ACC112 (cell line): ENCODE measurements around the gene PIK3C2G.

Experiments
- H2AFZ ChIP-seq: fragments of 200-600 bp; sonication (generic); one replicate; pipeline ENCODE4 v1.6.0; 2017; ENCODE audit warnings: antibody characterized with exemption, low read length; ENCODE audit not compliant: unreplicated experiment
- H3K27ac ChIP-seq: fragments of 200-600 bp; sonication (generic); 2 replicates; pipeline ENCODE4 v1.5.1; 2014; ENCODE audit warnings: low read depth, mild to moderate bottlenecking, antibody characterized with exemption, low read length, moderate library complexity
- H3K27me3 ChIP-seq: fragments of 200-600 bp; sonication (generic); 2 replicates; pipeline ENCODE4 v1.6.1; 2014; ENCODE audit warnings: mild to moderate bottlenecking, antibody characterized with exemption, low read length, moderate library complexity, mixed read lengths; ENCODE audit not compliant: insufficient read depth
- H3K36me3 ChIP-seq: fragments of 200-600 bp; sonication (generic); 2 replicates; pipeline ENCODE4 v1.6.1; 2016; ENCODE audit warnings: mild to moderate bottlenecking, antibody characterized with exemption, low read length, moderate library complexity, mixed read lengths; ENCODE audit not compliant: insufficient read depth
- H3K4me1 ChIP-seq: fragments of 200-600 bp; sonication (generic); one replicate; pipeline ENCODE4 v1.6.1; 2016; ENCODE audit warnings: low read length, mixed read lengths; ENCODE audit not compliant: insufficient read depth, unreplicated experiment, control insufficient read depth
- H3K4me3 ChIP-seq: fragments of 200-600 bp; sonication (generic); 2 replicates; pipeline ENCODE4 v1.5.1; 2014; ENCODE audit warnings: mild to moderate bottlenecking, low read depth, low read length
- H3K79me2 ChIP-seq: fragments of 200-600 bp; sonication (generic); one replicate; pipeline ENCODE4 v1.6.0; 2016; ENCODE audit warnings: low read length; ENCODE audit not compliant: control insufficient read depth, unreplicated experiment, insufficient read depth

The PIK3C2G gene

DNA sequence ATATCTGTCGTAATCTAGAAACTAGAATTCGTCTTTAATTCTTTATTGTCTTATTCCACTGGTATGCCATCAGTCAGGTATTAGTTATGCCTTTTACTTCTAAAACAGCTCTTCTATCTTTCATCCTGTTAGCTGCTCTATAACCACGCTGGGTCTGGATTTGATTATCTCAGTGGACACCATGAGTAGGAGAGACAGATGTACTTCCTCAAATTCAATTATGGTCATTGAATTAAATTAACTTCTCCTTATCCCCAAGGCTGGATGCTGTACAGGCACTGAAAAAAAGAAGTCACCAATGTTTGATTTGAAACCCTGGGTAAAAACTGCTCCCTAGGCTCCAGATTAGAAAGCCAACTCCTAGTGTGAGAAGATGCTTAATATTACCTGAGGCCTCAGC, 107.3 kb downstream of the PIK3C2G start:
- no peaks in the 10 kb centered on the region for H3K27me3 ChIP-seq
- no peaks in the 10 kb centered on the region for H3K79me2 ChIP-seq
- no peaks in the 10 kb centered on the region for H3K4me1 ChIP-seq
- H3K4me3 ChIP-seq, result no peak overlapping the region
- no peaks in the 10 kb centered on the region for H3K36me3 ChIP-seq
- no peak overlapping the region for H2AFZ ChIP-seq
- H3K27ac ChIP-seq, result no peak overlapping the region

DNA sequence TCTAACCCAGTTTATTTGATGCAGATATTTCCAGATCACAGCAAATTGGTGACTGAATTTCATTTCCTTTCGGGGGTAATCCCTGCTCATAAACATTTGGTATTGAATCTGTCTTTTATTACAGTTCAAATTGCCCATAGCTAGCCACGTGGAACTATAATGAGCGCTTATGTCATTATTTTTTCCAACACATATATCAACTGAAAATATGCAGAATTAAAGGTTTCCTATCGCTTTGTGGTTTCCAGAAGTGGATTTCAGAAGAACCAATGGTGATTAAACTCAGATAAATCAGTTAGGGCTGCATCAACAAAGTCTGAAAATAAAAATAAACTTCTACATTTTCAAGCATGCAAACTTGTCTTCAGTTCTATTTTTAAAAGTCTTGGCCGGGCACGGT, 111.9 kb downstream of the PIK3C2G start:
- no peaks in the 10 kb centered on the region for H3K27me3 ChIP-seq
- H3K4me3 ChIP-seq, result no peak overlapping the region
- no peaks in the 10 kb centered on the region for H3K4me1 ChIP-seq
- no peak overlapping the region for H3K27ac ChIP-seq
- H3K79me2 ChIP-seq, result no peaks in the 10 kb centered on the region
- no peaks in the 10 kb centered on the region for H3K36me3 ChIP-seq
- H2AFZ ChIP-seq, result no peak overlapping the region

DNA sequence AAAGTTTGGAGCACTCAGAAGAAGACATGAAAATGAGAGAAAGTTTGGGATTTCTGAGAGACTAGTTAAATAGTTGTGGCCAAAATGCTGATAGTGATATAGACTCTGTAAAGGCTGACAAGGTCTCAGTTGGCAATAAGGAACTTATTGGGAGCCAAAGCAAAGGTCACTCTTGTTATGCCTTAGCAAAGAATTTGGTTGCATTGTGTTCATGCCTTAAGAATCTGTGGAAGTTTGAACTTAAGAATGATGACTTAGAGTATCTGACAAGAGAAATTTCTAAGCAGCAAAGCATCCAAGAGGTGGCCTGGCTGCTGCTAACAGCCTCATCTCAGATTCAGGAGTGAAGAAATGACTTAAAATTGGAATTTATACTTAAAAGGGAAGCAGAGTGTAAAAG, 113.8 kb downstream of the PIK3C2G start:
- Histone ChIP-seq H3K36me3 (no peaks in the 10 kb centered on the region), H3K79me2 (no peaks in the 10 kb centered on the region), H3K4me1 (no peaks in the 10 kb centered on the region), H3K27ac (no peak overlapping the region), H3K4me3 (no peak overlapping the region), H3K27me3 (no peaks in the 10 kb centered on the region), H2AFZ (no peak overlapping the region)

DNA sequence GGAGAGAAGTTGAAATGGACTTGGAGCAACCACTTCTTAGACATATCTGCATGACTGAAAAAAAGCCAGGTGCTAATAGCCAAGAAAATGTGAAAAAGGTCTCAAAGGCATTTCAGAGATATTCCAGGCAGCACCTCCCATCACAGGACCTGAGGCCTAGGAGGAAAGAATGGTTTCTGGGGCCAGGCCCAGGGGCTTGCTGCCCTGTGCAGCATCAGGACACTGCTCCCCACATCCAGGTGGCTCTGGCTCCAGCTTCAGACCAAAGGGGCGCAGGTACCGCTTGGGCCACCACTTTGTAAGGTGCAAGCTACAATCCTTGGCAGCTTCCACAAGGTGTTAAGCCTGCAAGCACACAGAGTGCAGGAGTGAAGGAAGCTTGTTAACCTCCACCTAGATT, 114.3 kb downstream of the PIK3C2G start:
- Histone ChIP-seq H3K36me3 (no peaks in the 10 kb centered on the region), H2AFZ (no peak overlapping the region), H3K27ac (no peak overlapping the region)

DNA sequence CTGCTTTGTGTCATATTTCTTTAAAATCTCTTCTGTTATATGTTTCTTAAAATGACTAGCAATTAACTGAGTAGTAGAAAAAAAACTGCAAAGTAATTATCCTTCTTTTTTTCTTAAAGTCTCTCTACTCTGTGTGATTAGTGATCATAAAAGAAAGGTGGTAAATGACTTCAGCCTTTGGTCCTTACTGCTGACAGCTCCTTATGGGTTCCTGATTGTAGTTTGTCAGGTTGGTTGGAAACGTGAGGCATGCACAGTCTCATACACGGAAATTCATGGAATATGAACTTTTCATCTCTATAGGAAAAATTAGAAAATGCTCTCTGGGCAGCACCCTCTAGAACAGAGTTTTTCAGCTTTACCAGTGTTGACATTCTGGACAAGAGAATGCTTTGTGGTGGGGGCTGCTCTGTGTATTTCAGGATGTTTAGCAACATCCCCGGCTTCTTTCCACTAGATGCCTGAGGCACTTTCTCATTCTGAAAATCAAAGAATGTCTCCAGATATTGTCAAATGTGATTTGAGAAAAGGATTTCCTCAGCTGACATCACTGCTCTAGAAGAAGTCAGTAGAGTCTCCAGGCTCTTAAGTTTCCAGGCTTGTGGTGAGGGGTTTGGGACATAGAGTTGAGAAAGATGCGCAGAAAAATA, 121.0 kb downstream of the PIK3C2G start:
- H3K27me3 ChIP-seq, result no peaks in the 10 kb centered on the region
- no peak overlapping the region for H2AFZ ChIP-seq
- H3K4me3 ChIP-seq, result peak overlapping the region; percentile 45; the same call in 1 of the 2 replicates
- no peaks in the 10 kb centered on the region for H3K36me3 ChIP-seq
- H3K27ac ChIP-seq, result peak overlapping the region; percentile 69
- H3K79me2 ChIP-seq, result no peaks in the 10 kb centered on the region
- H3K4me1 ChIP-seq, result peaks cover 16% of the 10 kb centered on the region

More for the DNA sequence above, 114.3 kb downstream of the PIK3C2G start:
- H3K4me1 ChIP-seq, result no peaks in the 10 kb centered on the region
- H3K79me2 ChIP-seq, result no peaks in the 10 kb centered on the region
- no peak overlapping the region for H3K4me3 ChIP-seq
- H3K27me3 ChIP-seq, result no peaks in the 10 kb centered on the region

DNA sequence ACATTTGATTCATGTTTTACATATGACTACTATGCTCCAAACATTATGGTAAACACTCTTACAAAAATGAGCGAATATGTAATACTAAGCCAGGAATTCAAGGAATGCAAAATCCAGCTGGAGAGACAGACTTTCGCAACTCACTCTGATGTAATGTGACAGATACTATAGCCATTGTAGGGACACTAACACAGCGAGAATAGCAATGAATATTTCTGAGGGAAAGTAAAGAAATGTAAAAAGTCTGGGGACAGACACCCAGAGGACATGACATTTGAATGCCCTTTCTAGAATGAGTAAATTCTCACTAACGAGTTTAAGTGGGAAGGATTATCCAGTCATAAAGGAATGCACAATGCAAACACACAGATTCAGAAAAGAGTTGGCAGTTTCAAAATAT, 121.9 kb downstream of the PIK3C2G start:
- peak overlapping the region; percentile 69 for H3K27ac ChIP-seq
- H2AFZ ChIP-seq, result peak overlapping the region; percentile 71
- H3K27me3 ChIP-seq, result no peaks in the 10 kb centered on the region
- H3K4me3 ChIP-seq, result peak overlapping the region; percentile 45
- H3K79me2 ChIP-seq, result no peaks in the 10 kb centered on the region
- H3K36me3 ChIP-seq, result no peaks in the 10 kb centered on the region
- H3K4me1 ChIP-seq, result peaks cover 16% of the 10 kb centered on the region

DNA sequence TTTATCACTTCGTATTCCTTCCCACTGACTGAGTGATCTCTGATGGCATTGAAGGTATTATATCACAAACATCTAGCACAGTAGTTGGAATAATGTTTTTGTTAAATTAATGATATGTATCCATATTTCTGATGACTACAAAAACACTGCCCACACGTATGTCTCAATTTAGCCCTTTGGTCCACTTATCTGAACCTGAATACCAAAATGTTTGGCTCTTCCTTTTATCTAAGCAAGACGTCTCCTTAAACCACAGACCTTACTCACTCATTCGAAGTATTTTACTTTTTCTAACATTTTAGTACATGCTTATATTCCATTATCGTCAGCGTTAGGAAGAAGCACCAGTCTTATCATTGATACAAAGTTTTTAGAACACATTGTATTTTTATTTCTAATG, 126.4 kb downstream of the PIK3C2G start:
- no peaks in the 10 kb centered on the region for H3K27me3 ChIP-seq
- H3K4me3 ChIP-seq, result no peak overlapping the region
- no peak overlapping the region for H3K27ac ChIP-seq
- H3K36me3 ChIP-seq, result no peaks in the 10 kb centered on the region
- no peaks in the 10 kb centered on the region for H3K79me2 ChIP-seq
- no peak overlapping the region for H2AFZ ChIP-seq
- H3K4me1 ChIP-seq, result peaks cover 9% of the 10 kb centered on the region

DNA sequence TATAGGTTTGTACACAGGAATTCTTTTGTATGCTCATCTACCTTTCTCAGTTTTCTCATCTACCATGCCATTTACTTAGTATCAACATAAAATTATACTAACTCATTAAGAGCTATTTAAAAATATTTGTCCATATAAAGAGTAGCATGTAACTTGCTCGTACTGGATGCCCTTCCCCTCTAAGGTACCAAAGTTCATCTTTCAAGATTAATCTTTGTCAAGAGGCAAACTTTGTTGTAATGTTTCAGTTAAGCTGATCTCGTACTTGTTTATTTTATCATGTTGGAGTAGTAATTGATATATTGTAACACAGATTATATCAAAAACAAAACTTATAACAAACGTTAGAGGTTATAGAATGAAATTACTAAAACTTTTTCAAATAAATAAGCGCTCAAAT, 128.5 kb downstream of the PIK3C2G start:
- H3K79me2 ChIP-seq, result no peaks in the 10 kb centered on the region
- H3K4me3 ChIP-seq, result no peak overlapping the region
- no peaks in the 10 kb centered on the region for H3K36me3 ChIP-seq
- H3K27ac ChIP-seq, result no peak overlapping the region
- H3K4me1 ChIP-seq, result no peaks in the 10 kb centered on the region
- no peak overlapping the region for H2AFZ ChIP-seq
- H3K27me3 ChIP-seq, result no peaks in the 10 kb centered on the region

DNA sequence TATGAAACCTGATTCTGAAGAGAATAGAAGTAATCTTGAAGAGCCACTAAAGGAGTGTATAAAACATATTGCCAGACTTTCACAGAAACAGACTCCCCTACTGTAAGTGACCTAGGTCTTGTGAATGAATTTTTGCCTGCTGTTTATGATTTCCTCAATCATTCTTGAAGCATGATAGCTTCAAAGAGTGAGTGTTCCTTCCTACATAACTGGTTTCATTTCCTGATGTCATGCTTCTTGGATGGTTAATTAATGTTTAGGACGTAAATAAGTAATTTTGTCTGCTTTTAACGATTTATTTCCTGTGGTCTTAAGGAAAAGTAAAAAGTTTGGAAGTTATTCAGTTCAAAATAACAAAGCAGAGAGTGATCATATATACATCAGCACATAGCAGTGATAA, 129.8 kb downstream of the PIK3C2G start:
- Histone ChIP-seq H3K27ac (no peak overlapping the region), H3K4me1 (no peaks in the 10 kb centered on the region), H2AFZ (peak overlapping the region; percentile 61), H3K79me2 (no peaks in the 10 kb centered on the region), H3K36me3 (no peaks in the 10 kb centered on the region), H3K4me3 (no peak overlapping the region), H3K27me3 (no peaks in the 10 kb centered on the region)

DNA sequence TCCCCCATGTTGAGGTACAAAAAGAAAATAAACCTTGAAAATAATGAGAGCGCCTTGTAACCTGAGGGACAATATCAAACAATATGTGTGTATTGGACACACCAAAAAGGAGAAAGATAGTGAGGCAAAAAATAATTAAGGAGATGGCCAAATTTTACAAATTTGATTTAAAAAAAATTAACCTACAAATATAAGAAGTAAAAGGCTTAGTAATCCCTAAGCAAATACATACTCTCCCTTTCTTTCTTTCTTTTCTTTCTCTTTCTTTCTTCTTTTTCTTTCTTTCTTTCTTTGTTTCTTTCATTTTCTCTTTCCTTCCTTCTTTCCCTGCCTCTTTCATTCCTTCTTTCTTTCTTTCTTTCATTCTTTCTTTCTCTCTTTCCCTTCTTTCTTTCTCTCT, 133.4 kb downstream of the PIK3C2G start:
- Histone ChIP-seq H2AFZ (no peak overlapping the region), H3K4me3 (no peak overlapping the region), H3K27me3 (no peaks in the 10 kb centered on the region), H3K36me3 (no peaks in the 10 kb centered on the region), H3K79me2 (no peaks in the 10 kb centered on the region), H3K4me1 (no peaks in the 10 kb centered on the region), H3K27ac (no peak overlapping the region)

DNA sequence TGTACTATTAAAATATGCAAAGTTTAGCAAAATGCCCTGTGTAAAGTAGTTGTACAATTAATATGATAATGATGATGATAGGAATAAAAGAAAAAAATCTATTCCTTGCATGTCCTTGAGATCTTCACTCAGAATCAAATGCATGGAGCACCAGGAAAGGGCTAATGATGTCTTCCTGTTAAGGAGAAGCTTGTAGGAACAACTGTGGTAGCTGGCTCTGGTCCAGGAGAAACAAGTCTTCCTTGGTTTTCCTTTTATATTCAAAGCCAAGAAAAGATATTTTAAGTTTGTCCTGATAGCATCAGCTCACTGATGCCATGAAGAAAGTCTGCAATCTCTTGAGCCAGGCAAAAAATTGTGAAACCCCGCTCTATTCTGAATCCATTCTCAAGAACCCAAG, 138.9 kb downstream of the PIK3C2G start:
- H3K27ac ChIP-seq, result no peak overlapping the region
- no peaks in the 10 kb centered on the region for H3K36me3 ChIP-seq
- peaks cover 4% of the 10 kb centered on the region for H3K4me1 ChIP-seq
- H3K4me3 ChIP-seq, result no peak overlapping the region
- H2AFZ ChIP-seq, result no peak overlapping the region
- H3K79me2 ChIP-seq, result no peaks in the 10 kb centered on the region
- H3K27me3 ChIP-seq, result no peaks in the 10 kb centered on the region
